PC-9 (cell line): ENCODE results near the gene TUBA4A.

Experiments used
- CTCF ChIP-seq: fragments of 200-600 bp; sonication (generic); conservative IDR thresholded peaks from 2 replicates; pipeline ENCODE4 v1.6.1; 2017; ENCODE audit warnings: mixed run types, antibody characterized with exemption, mild to moderate bottlenecking, moderate library complexity
- EZH2 ChIP-seq: fragments of 200-600 bp; sonication (generic); IDR thresholded peaks from 2 replicates; pipeline ENCODE4 v1.8.0; 2017; ENCODE audit warnings: antibody characterized with exemption, low read depth

DNA sequence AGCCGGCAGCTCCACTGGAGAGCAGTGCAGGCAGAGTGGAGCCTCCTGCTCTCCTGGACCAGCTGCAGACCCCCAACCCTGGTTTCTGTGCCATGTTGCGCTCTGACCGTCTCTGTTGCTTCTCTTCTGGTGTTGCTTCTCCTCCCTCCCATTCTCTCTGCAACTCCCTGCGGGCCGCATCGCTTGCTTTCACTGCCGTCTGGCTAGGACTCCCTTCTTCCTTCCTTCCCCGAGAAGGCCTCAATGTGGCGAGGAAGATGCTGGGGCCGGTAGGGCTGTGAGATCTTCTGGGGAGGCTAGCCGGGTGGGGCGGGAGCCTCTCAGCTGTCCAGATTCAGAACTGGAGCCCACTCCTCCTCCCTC, 31.6 kb upstream of the TUBA4A start:
- TF ChIP-seq CTCF (no peak), EZH2 (no peak)
